ENCODE measurements around the gene RASGRF1. TPM values are rescaled to one million over a fixed set of nuclear protein-coding genes. Genes with fewer than 3 reads are reported as not detected.

The RASGRF1 gene
- total RNA-seq, 2 experiments from 2014 or later, result 0.02 TPM; not detected in 1

- Mint-ChIP-seq H3K9me3 (ENCODE audit: low read depth) (no peaks in the 10 kb centered on the region), H3K4me3 (no peak overlapping the region), H3K36me3 (no peaks in the 10 kb centered on the region), H3K27ac (no peak overlapping the region), H3K4me1 (peaks cover 11% of the 10 kb centered on the region), H3K27me3 (peaks cover 2% of the 10 kb centered on the region)
- CTCF ChIA-PET, result interaction anchor here (0.9 to 1.6 kb wide), 3 partner anchors 31 to 208 kb away, joined by 3 to 6 read pairs (median 3); no protein-coding TSS in a partner anchor
- no peak for ATAC-seq
- no peak for DNase-seq
Measured at GRCh38 chr15:78977091-78977571, 113.4 kb downstream of the RASGRF1 start.

GRCh38 chr15:78976691-78977090 is 113.9 kb downstream of the RASGRF1 start:
- H3K36me3 Mint-ChIP-seq, result no peaks in the 10 kb centered on the region
- CTCF ChIA-PET, result interaction anchor here (0.9 to 1.6 kb wide), 3 partner anchors 9 to 208 kb away, joined by 3 to 6 read pairs (median 4); no protein-coding TSS in a partner anchor
- no peak overlapping the region for H3K27ac Mint-ChIP-seq
- no peaks in the 10 kb centered on the region for H3K9me3 Mint-ChIP-seq (ENCODE audit: low read depth)
- peaks cover 11% of the 10 kb centered on the region for H3K4me1 Mint-ChIP-seq
- no peak for ATAC-seq
- no peak for DNase-seq
- peaks cover 2% of the 10 kb centered on the region for H3K27me3 Mint-ChIP-seq
- no peak overlapping the region for H3K4me3 Mint-ChIP-seq

- no peak for DNase-seq
- CTCF ChIA-PET, result no interaction called here
Measured at GRCh38 chr15:78974272-78974918, 116.2 kb downstream of the RASGRF1 start.

GRCh38 chr15:78969687-78970349 is 120.8 kb downstream of the RASGRF1 start:
- CTCF ChIA-PET, result interaction anchor here (0.9 to 1.6 kb wide), 2 partner anchors 10 to 38 kb away, joined by 3 to 4 read pairs; no protein-coding TSS in a partner anchor
- H3K27ac Mint-ChIP-seq, result no peak overlapping the region
- DNase-seq (no peak), ATAC-seq (no peak)
- H3K9me3 Mint-ChIP-seq (ENCODE audit: low read depth), result no peaks in the 10 kb centered on the region
- no peaks in the 10 kb centered on the region for H3K36me3 Mint-ChIP-seq
- H3K4me3 Mint-ChIP-seq, result no peak overlapping the region
- H3K27me3 Mint-ChIP-seq, result peaks cover 3% of the 10 kb centered on the region
- no peaks in the 10 kb centered on the region for H3K4me1 Mint-ChIP-seq

More at GRCh38 chr15:78974272-78974918, 116.2 kb downstream of the RASGRF1 start:
- H3K4me1 Mint-ChIP-seq, result peaks cover 11% of the 10 kb centered on the region
- H3K4me3 Mint-ChIP-seq, result no peak overlapping the region
- H3K27ac Mint-ChIP-seq, result no peak overlapping the region
- no peaks in the 10 kb centered on the region for H3K27me3 Mint-ChIP-seq
- no peaks in the 10 kb centered on the region for H3K36me3 Mint-ChIP-seq
- ATAC-seq, result no peak
- H3K9me3 Mint-ChIP-seq (ENCODE audit: low read depth), result no peaks in the 10 kb centered on the region

GRCh38 chr15:78968539-78969271 is 121.9 kb downstream of the RASGRF1 start:
- H3K4me1 Mint-ChIP-seq, result no peaks in the 10 kb centered on the region
- H3K4me3 Mint-ChIP-seq, result no peak overlapping the region
- no peaks in the 10 kb centered on the region for H3K36me3 Mint-ChIP-seq
- ATAC-seq, result no peak
- no peak for DNase-seq
- H3K27me3 Mint-ChIP-seq, result peaks cover 3% of the 10 kb centered on the region
- no peak overlapping the region for H3K27ac Mint-ChIP-seq
- no peaks in the 10 kb centered on the region for H3K9me3 Mint-ChIP-seq (ENCODE audit: low read depth)
- CTCF ChIA-PET, result interaction anchor here (2.0 kb wide), 1 partner anchor 11 kb away, joined by 6 read pairs; no protein-coding TSS in a partner anchor

- CTCF ChIA-PET, result interaction anchor here (2.0 kb wide), 1 partner anchor 12 kb away, joined by 6 read pairs; no protein-coding TSS in a partner anchor
Measured at GRCh38 chr15:78968114-78968513, 122.5 kb downstream of the RASGRF1 start.

GRCh38 chr15:78960308-78960707 is 130.3 kb downstream of the RASGRF1 start:
- CTCF ChIA-PET, result interaction anchor here (0.6 to 2.1 kb wide), 3 partner anchors 20 to 115 kb away, joined by 3 to 7 read pairs (median 3); no protein-coding TSS in a partner anchor
- DNase-seq, result no peak
- ATAC-seq, result no peak
- H3K4me1 Mint-ChIP-seq, result no peaks in the 10 kb centered on the region
- H3K27ac Mint-ChIP-seq, result no peak overlapping the region
- H3K4me3 Mint-ChIP-seq, result no peak overlapping the region
- no peaks in the 10 kb centered on the region for H3K36me3 Mint-ChIP-seq
- H3K9me3 Mint-ChIP-seq (ENCODE audit: low read depth), result peaks cover 2% of the 10 kb centered on the region
- H3K27me3 Mint-ChIP-seq, result peaks cover 3% of the 10 kb centered on the region

More at GRCh38 chr15:78968114-78968513, 122.5 kb downstream of the RASGRF1 start:
- Mint-ChIP-seq H3K27me3 (peaks cover 3% of the 10 kb centered on the region), H3K36me3 (no peaks in the 10 kb centered on the region), H3K9me3 (ENCODE audit: low read depth) (no peaks in the 10 kb centered on the region), H3K4me1 (no peaks in the 10 kb centered on the region), H3K4me3 (no peak overlapping the region), H3K27ac (no peak overlapping the region)
- DNase-seq, result no peak
- no peak for ATAC-seq

- no peak overlapping the region for H3K27ac Mint-ChIP-seq
- no peak overlapping the region for H3K4me3 Mint-ChIP-seq
- no peaks in the 10 kb centered on the region for H3K36me3 Mint-ChIP-seq
- DNase-seq, result no peak
- H3K27me3 Mint-ChIP-seq, result peaks cover 3% of the 10 kb centered on the region
- ATAC-seq, result no peak
- H3K9me3 Mint-ChIP-seq (ENCODE audit: low read depth), result peaks cover 2% of the 10 kb centered on the region
- CTCF ChIA-PET, result interaction anchor here (1.0 to 2.1 kb wide), 2 partner anchors 21 to 48 kb away, joined by 3 to 7 read pairs; no protein-coding TSS in a partner anchor
- no peaks in the 10 kb centered on the region for H3K4me1 Mint-ChIP-seq
Measured at GRCh38 chr15:78959360-78959759, 131.2 kb downstream of the RASGRF1 start.

- Mint-ChIP-seq H3K9me3 (ENCODE audit: low read depth) (peaks cover 2% of the 10 kb centered on the region), H3K36me3 (no peaks in the 10 kb centered on the region), H3K27me3 (peaks cover 7% of the 10 kb centered on the region), H3K4me1 (no peaks in the 10 kb centered on the region), H3K4me3 (no peak overlapping the region), H3K27ac (no peak overlapping the region)
- CTCF ChIA-PET, result interaction anchor here (1.0 kb wide), 1 partner anchor 22 kb away, joined by 4 read pairs; no protein-coding TSS in a partner anchor
- no peak for ATAC-seq
- DNase-seq, result no peak
Measured at GRCh38 chr15:78957416-78958093, 133.0 kb downstream of the RASGRF1 start.

- Mint-ChIP-seq H3K27ac (no peak overlapping the region), H3K27me3 (peaks cover 7% of the 10 kb centered on the region), H3K36me3 (no peaks in the 10 kb centered on the region), H3K4me1 (no peaks in the 10 kb centered on the region), H3K9me3 (ENCODE audit: low read depth) (peaks cover 2% of the 10 kb centered on the region), H3K4me3 (no peak overlapping the region)
- ATAC-seq, result no peak
- no peak for DNase-seq
- CTCF ChIA-PET, result interaction anchor here (1.0 kb wide), 1 partner anchor 23 kb away, joined by 4 read pairs; no protein-coding TSS in a partner anchor
Measured at GRCh38 chr15:78956937-78957336, 133.6 kb downstream of the RASGRF1 start.

- H3K4me3 Mint-ChIP-seq, result no peak overlapping the region
- ATAC-seq (no peak), DNase-seq (no peak)
- H3K36me3 Mint-ChIP-seq, result no peaks in the 10 kb centered on the region
- H3K27ac Mint-ChIP-seq, result no peak overlapping the region
- peaks cover 4% of the 10 kb centered on the region for H3K27me3 Mint-ChIP-seq
- CTCF ChIA-PET, result interaction anchor here (1.1 kb wide), 1 partner anchor 229 kb away, joined by 3 read pairs; no protein-coding TSS in a partner anchor
- H3K4me1 Mint-ChIP-seq, result peaks cover 9% of the 10 kb centered on the region
- H3K9me3 Mint-ChIP-seq (ENCODE audit: low read depth), result no peaks in the 10 kb centered on the region
Measured at GRCh38 chr15:78955355-78955754, 135.2 kb downstream of the RASGRF1 start.

- CTCF ChIA-PET, result no interaction called here
- no peaks in the 10 kb centered on the region for H3K9me3 Mint-ChIP-seq (ENCODE audit: low read depth)
- no peak overlapping the region for H3K4me3 Mint-ChIP-seq
- ATAC-seq, result no peak
- H3K27ac Mint-ChIP-seq, result no peak overlapping the region
- H3K27me3 Mint-ChIP-seq, result peaks cover 9% of the 10 kb centered on the region
- no peaks in the 10 kb centered on the region for H3K36me3 Mint-ChIP-seq
- DNase-seq, result no peak
- H3K4me1 Mint-ChIP-seq, result peaks cover 9% of the 10 kb centered on the region
Measured at GRCh38 chr15:78951841-78952238, 138.7 kb downstream of the RASGRF1 start.

Measured in activated CD8-positive, alpha-beta memory T cell treated with anti-CD3 and anti-CD28 coated beads, Interleukin-2, amount 10 ng/mL, durations not matched to agents 7 days and 5 days (primary cell).